ENCODE results near the gene OR5T3.

- TF ChIP-seq CTCF (conservative IDR thresholded peaks at IDR 0.05) (no peak), EZH2 (IDR thresholded peaks at IDR 0.05; ENCODE audit: low read depth) (no peak)
Observed at GRCh38 chr11:56296898-56297297, 44.8 kb downstream of the OR5T3 start.
